Erythroblast (primary cell): ENCODE data around the gene FOCAD.

Source experiments
- GATA1 ChIP-seq: IDR thresholded peaks from 2 replicates; pipeline ENCODE4 v1.6.1; 2011; ENCODE audit warnings: low read depth, mild to moderate bottlenecking, control low read depth, low read length, moderate library complexity
- POLR2A ChIP-seq: IDR thresholded peaks from 2 replicates; pipeline ENCODE4 v1.6.1; 2011; ENCODE audit warnings: mild to moderate bottlenecking, low read length

GRCh38 chr9:20832775-20833174, 148.7 kb downstream of the FOCAD start:
- TF ChIP-seq POLR2A (no peak), GATA1 (no peak)
